IMR-90 (cell line): ENCODE results near the gene OR2F1. TPM values are rescaled to one million over a fixed set of nuclear protein-coding genes. Genes with fewer than 3 reads are reported as not detected.

ENCODE experiments used
- ATAC-seq: fragments of 200-7000 bp; cut with Tn5 transposase; 2 replicates; pipeline ENCODE4 v1.9.1; 2020; ENCODE audit warnings: low read depth, mild to moderate bottlenecking, moderate library complexity
- BruUV-seq: library from RNA; stranded (reverse); fragments of 400-500 nt; replicated peaks from 2 replicates; lab custom pipeline; 2021; lab: Mats Ljungman, UMichigan
- CTCF ChIA-PET: fragments of 300-600 bp; formaldehyde crosslinking; extraction: SDS; loops from one replicate; lab custom pipeline; 2021; ENCODE audit warnings: antibody characterized with exemption; lab: Yijun Ruan, JAX
- POLR2A ChIA-PET: fragments of 300-600 bp; sonication (Branson Sonifier 250); formaldehyde crosslinking; loops from one replicate; lab custom pipeline; 2022; ENCODE audit warnings: antibody characterized with exemption; ENCODE audit not compliant: unreplicated experiment; lab: Charles Lee
- DNase-seq: peaks from one replicate; pipeline ENCODE4 v3.0.0; 2013
- H2AFZ ChIP-seq: replicated peaks from 2 replicates; pipeline ENCODE3; 2013; ENCODE audit warnings: low read length, mild to moderate bottlenecking; ENCODE audit not compliant: poor library complexity
- H2AK5ac ChIP-seq: 2 replicates; pipeline ENCODE4 v1.6.1; 2013; ENCODE audit warnings: low read depth, low read length, inconsistent platforms
- H2AK9ac ChIP-seq: replicated peaks from 2 replicates; pipeline ENCODE3; 2013; ENCODE audit warnings: mild to moderate bottlenecking, low read depth, low read length, moderate library complexity; ENCODE audit not compliant: poor library complexity
- H2BK120ac ChIP-seq: 2 replicates; pipeline ENCODE4 v1.6.1; 2013; ENCODE audit warnings: low read depth, low read length, inconsistent platforms
- H2BK15ac ChIP-seq: 3 replicates; pipeline ENCODE4 v1.6.1; 2013; ENCODE audit warnings: low read depth, low read length, inconsistent platforms
- H2BK20ac ChIP-seq: 2 replicates; pipeline ENCODE4 v1.6.1; 2013; ENCODE audit warnings: low read depth, mild to moderate bottlenecking, inconsistent platforms, low read length, moderate library complexity
- H2BK5ac ChIP-seq: 2 replicates; pipeline ENCODE4 v1.6.1; 2013; ENCODE audit warnings: mild to moderate bottlenecking, low read depth, low read length, inconsistent platforms; ENCODE audit not compliant: poor library complexity, severe bottlenecking
- H3K14ac ChIP-seq: replicated peaks from 2 replicates; pipeline ENCODE4 v1.6.1; 2013; ENCODE audit warnings: low read depth, low read length, inconsistent platforms
- H3K18ac ChIP-seq: 2 replicates; pipeline ENCODE4 v1.6.1; 2013; ENCODE audit warnings: low read depth, low read length, control low read depth
- H3K23ac ChIP-seq: 2 replicates; pipeline ENCODE4 v1.6.1; 2013; ENCODE audit warnings: low read depth, low read length, inconsistent platforms
- H3K27ac ChIP-seq: 2 replicates; pipeline ENCODE4 v1.5.1; 2013; ENCODE audit warnings: mild to moderate bottlenecking, control low read depth, low read length; ENCODE audit not compliant: insufficient read depth
- H3K27me3 ChIP-seq: 2 replicates; pipeline ENCODE4 v1.6.1; 2013; ENCODE audit warnings: low read length; ENCODE audit not compliant: control insufficient read depth, insufficient read depth
- H3K36me3 ChIP-seq: 2 replicates; pipeline ENCODE4 v1.6.1; 2013; ENCODE audit warnings: low read length, mixed read lengths; ENCODE audit not compliant: control insufficient read depth, insufficient read depth
- H3K4ac ChIP-seq: 2 replicates; pipeline ENCODE4 v1.6.1; 2013; ENCODE audit warnings: low read depth, low read length, inconsistent platforms
- H3K4me1 ChIP-seq: 2 replicates; pipeline ENCODE4 v1.6.1; 2013; ENCODE audit warnings: low read length, mixed read lengths; ENCODE audit not compliant: control insufficient read depth, insufficient read depth
- H3K4me2 ChIP-seq: 2 replicates; pipeline ENCODE4 v1.6.1; 2013; ENCODE audit warnings: low read depth, mild to moderate bottlenecking, control low read depth, low read length, moderate library complexity
- H3K4me3 ChIP-seq: 2 replicates; pipeline ENCODE4 v1.5.1; 2013; ENCODE audit warnings: low read depth, mild to moderate bottlenecking, control low read depth, low read length, moderate library complexity; ENCODE audit not compliant: insufficient read depth
- H3K56ac ChIP-seq: 2 replicates; pipeline ENCODE4 v1.6.1; 2013; ENCODE audit warnings: low read length, inconsistent platforms; ENCODE audit not compliant: insufficient read depth; ENCODE audit errors: extremely low read depth
- H3K79me1 ChIP-seq, 2 experiments: 2 replicates each; pipeline ENCODE4 v1.6.1; 2013; ENCODE audit warnings: low read length in 2 of 2, inconsistent platforms in 1 of 2, low read depth in 1 of 2
- H3K9ac ChIP-seq: 2 replicates; pipeline ENCODE4 v1.6.1; 2013; ENCODE audit warnings: low read depth, low read length, control low read depth
- H3K9me1 ChIP-seq: 2 replicates; pipeline ENCODE4 v1.6.1; 2013; ENCODE audit warnings: low read length, inconsistent platforms; ENCODE audit not compliant: insufficient read depth
- H3K9me3 ChIP-seq: 2 replicates; pipeline ENCODE4 v1.6.1; 2013; ENCODE audit warnings: low read length; ENCODE audit not compliant: control insufficient read depth, insufficient read depth
- H4K20me1 ChIP-seq: 2 replicates; pipeline ENCODE4 v1.6.1; 2013; ENCODE audit warnings: low read length, inconsistent platforms; ENCODE audit not compliant: insufficient read depth
- H4K5ac ChIP-seq: 2 replicates; pipeline ENCODE4 v1.6.1; 2013; ENCODE audit warnings: mild to moderate bottlenecking, low read depth, low read length, control low read depth
- H4K8ac ChIP-seq, 2 experiments: 2 replicates each; pipeline ENCODE4 v1.6.1; 2013; ENCODE audit warnings: low read depth in 2 of 2, low read length in 2 of 2, control low read depth in 1 of 2, inconsistent platforms in 1 of 2
- H4K91ac ChIP-seq: 2 replicates; pipeline ENCODE4 v1.6.1; 2013; ENCODE audit warnings: low read depth, low read length, inconsistent platforms; ENCODE audit not compliant: insufficient read depth
- CEBPB ChIP-seq: IDR thresholded peaks from 2 replicates; pipeline ENCODE4 v1.6.1; 2012; ENCODE audit warnings: low read depth, low read length, improper control_type of control experiment
- CHD1 ChIP-seq: IDR thresholded peaks from 2 replicates; pipeline ENCODE4 v1.6.1; 2012; ENCODE audit warnings: low read depth, low read length, improper control_type of control experiment
- FOS ChIP-seq: fragments of 150-350 bp; IDR thresholded peaks from 2 replicates; pipeline ENCODE4 v1.6.1; 2016; ENCODE audit warnings: low read depth, low read length
- MAZ ChIP-seq: IDR thresholded peaks from 2 replicates; pipeline ENCODE4 v1.6.1; 2012; ENCODE audit warnings: low read depth, mild to moderate bottlenecking, low read length, improper control_type of control experiment, moderate library complexity, borderline replicate concordance
- MXI1 ChIP-seq: IDR thresholded peaks from 2 replicates; pipeline ENCODE4 v1.6.1; 2012; ENCODE audit warnings: low read depth, mild to moderate bottlenecking, low read length, moderate library complexity, borderline replicate concordance
- RAD21 ChIP-seq: IDR thresholded peaks from 2 replicates; pipeline ENCODE4 v1.6.1; 2012; ENCODE audit warnings: low read length, improper control_type of control experiment
- SMC3 ChIP-seq: fragments of 150-350 bp; IDR thresholded peaks from 2 replicates; pipeline ENCODE4 v1.6.1; 2016; ENCODE audit warnings: low read depth, mild to moderate bottlenecking, antibody characterized with exemption, low read length, moderate library complexity
- WGBS, 2 experiments: methylation state at CpG; one replicate each; pipeline versions ENCODE4 v1.1.5 to v1.1.7; 2013; ENCODE audit warnings: missing lambda C conversion rate in 2 of 2; ENCODE audit not compliant: insufficient read length in 1 of 2; ENCODE audit errors: extremely low coverage in 2 of 2; 5-methylcytosine and 5-hydroxymethylcytosine counted together
- dilution Hi-C: fragments of 300-500 bp; cut with HindIII; formaldehyde crosslinking; loops from one replicate; pipeline ENCODE4 v1.14.3; 2018; ENCODE audit warnings: low sequenced_read_pairs; ENCODE audit not compliant: unreplicated experiment
- in situ Hi-C: fragments of 300-500 bp; cut with MboI; formaldehyde crosslinking; loops from 3 replicates; pipeline ENCODE4 v1.14.3; 2019; ENCODE audit warnings: low sequenced_read_pairs, inconsistent platforms, mixed read lengths
- intact Hi-C: fragments of 100-400 bp; cut with micrococcal nuclease; formaldehyde crosslinking; loops from 2 replicates; pipeline ENCODE4 v1.10.0; 2022
- polyA plus RNA-seq, 3 experiments: library from polyadenylated mRNA; depleted of rRNA; stranded (reverse); fragments of >200 nt; gene quantifications; 2 replicates each; pipeline ENCODE4 v1.2.3, GENCODE V29; 2012; ENCODE audit warnings: low replicate concordance in 1 of 3
- total RNA-seq: library from RNA; depleted of rRNA; stranded (reverse); fragments of >200 nt; gene quantifications from 2 replicates; pipeline ENCODE4 v1.2.3, GENCODE V29; 2012
- TF ChIP-seq, protein P1 (sequence below): fragments of 150-350 bp; IDR thresholded peaks from 2 replicates; pipeline ENCODE4 v1.6.1; 2017; ENCODE audit warnings: mild to moderate bottlenecking, antibody characterized with exemption, low read length, low read depth
- TF ChIP-seq, protein P2 (sequence below): conservative IDR thresholded peaks from 2 replicates; pipeline ENCODE4 v1.5.1; 2012; ENCODE audit warnings: mild to moderate bottlenecking, low read depth, low read length, improper control_type of control experiment

Gene OR2F1
- total and polyA plus RNA-seq, 2 of the 4 experiments (the other 2 are of a cell fraction), result not detected

DNA sequence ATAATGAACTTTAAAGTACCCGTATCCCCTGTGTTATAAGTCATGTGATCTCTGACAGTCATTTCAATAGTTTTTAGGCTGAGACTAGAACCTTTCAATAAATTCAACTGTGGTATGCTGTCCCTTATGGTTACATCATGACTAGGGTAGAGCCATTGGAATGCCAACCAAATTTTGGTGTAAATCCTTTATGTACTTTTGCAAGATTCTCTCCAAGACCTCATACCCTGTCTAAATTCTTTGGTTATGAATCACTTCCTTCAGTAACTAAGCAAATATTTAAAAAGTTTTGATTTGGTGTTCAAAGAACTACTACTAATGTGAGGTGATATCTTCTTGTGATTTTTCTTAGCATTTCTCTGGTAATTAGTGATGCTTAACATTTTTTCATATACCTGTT is 24.7 kb downstream of the OR2F1 start:
- H3K4me2 ChIP-seq, result no peak overlapping the region
- TF ChIP-seq SMC3 (no peak), CEBPB (peak; percentile 25; the same call in 1 of the 2 replicates), MXI1 (no peak), FOS (peak; percentile 17; the same call in 1 of the 2 replicates), RAD21 (no peak), CHD1 (no peak), MAZ (no peak)
- TF ChIP-seq, protein P1, sequence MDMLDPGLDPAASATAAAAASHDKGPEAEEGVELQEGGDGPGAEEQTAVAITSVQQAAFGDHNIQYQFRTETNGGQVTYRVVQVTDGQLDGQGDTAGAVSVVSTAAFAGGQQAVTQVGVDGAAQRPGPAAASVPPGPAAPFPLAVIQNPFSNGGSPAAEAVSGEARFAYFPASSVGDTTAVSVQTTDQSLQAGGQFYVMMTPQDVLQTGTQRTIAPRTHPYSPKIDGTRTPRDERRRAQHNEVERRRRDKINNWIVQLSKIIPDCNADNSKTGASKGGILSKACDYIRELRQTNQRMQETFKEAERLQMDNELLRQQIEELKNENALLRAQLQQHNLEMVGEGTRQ, result no peak
- TF ChIP-seq, protein P2, sequence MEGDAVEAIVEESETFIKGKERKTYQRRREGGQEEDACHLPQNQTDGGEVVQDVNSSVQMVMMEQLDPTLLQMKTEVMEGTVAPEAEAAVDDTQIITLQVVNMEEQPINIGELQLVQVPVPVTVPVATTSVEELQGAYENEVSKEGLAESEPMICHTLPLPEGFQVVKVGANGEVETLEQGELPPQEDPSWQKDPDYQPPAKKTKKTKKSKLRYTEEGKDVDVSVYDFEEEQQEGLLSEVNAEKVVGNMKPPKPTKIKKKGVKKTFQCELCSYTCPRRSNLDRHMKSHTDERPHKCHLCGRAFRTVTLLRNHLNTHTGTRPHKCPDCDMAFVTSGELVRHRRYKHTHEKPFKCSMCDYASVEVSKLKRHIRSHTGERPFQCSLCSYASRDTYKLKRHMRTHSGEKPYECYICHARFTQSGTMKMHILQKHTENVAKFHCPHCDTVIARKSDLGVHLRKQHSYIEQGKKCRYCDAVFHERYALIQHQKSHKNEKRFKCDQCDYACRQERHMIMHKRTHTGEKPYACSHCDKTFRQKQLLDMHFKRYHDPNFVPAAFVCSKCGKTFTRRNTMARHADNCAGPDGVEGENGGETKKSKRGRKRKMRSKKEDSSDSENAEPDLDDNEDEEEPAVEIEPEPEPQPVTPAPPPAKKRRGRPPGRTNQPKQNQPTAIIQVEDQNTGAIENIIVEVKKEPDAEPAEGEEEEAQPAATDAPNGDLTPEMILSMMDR, result no peak
- no peak overlapping the region for H2AK5ac ChIP-seq
- no peak overlapping the region for H2BK15ac ChIP-seq
- no peaks in the 10 kb centered on the region for H3K36me3 ChIP-seq
- H2AFZ ChIP-seq, result no peak overlapping the region
- no peak overlapping the region for H3K4me3 ChIP-seq
- no peaks in the 10 kb centered on the region for H3K9me3 ChIP-seq
- peaks cover 3% of the 10 kb centered on the region; the same call in 1 of the 2 replicates for H3K4me1 ChIP-seq
- intact Hi-C loops (loop anchor here (5.0 kb wide), 1 partner anchor 42 kb away; the partner anchor contains the start of gene OR2F2), in situ Hi-C loops (no loop called here), dilution Hi-C loops (no loop called here)
- no peak overlapping the region for H4K91ac ChIP-seq
- H2BK20ac ChIP-seq, result no peak overlapping the region
- no peaks in the 10 kb centered on the region for H3K79me1 ChIP-seq
- no peak overlapping the region for H3K4ac ChIP-seq
- H4K5ac ChIP-seq, result no peak overlapping the region
- no peak overlapping the region for H3K9ac ChIP-seq
- WGBS, 2 experiments, result no CpG with 5 or more reads among the region's 1 CpG
- no peak overlapping the region for H3K23ac ChIP-seq
- DNase-seq, result peak; percentile 54
- H3K18ac ChIP-seq, result no peak overlapping the region
- H3K27ac ChIP-seq, result no peak overlapping the region
- no peaks in the 10 kb centered on the region for H3K27me3 ChIP-seq
- POLR2A ChIA-PET, result no interaction called here
- no peak overlapping the region for H2BK5ac ChIP-seq
- H3K14ac ChIP-seq, result no peak overlapping the region
- H4K8ac ChIP-seq, result no peak overlapping the region
- CTCF ChIA-PET, result no interaction called here
- no peak overlapping the region for H2BK120ac ChIP-seq
- peak; percentile 82 for ATAC-seq
- no peak overlapping the region for H3K56ac ChIP-seq
- H4K20me1 ChIP-seq, result no peaks in the 10 kb centered on the region
- BruUV-seq, result no TSS peak
- H2AK9ac ChIP-seq, result no peak overlapping the region
- no peaks in the 10 kb centered on the region for H3K9me1 ChIP-seq
